ENCODE results near the gene SNX9. TPM values are rescaled to one million over a fixed set of nuclear protein-coding genes. Genes with fewer than 3 reads are reported as not detected.

SNX9 gene
- total and polyA plus RNA-seq, 3 donors from 2014 or later, result 26.0 to 32.6 (median 30.1) TPM

DNA sequence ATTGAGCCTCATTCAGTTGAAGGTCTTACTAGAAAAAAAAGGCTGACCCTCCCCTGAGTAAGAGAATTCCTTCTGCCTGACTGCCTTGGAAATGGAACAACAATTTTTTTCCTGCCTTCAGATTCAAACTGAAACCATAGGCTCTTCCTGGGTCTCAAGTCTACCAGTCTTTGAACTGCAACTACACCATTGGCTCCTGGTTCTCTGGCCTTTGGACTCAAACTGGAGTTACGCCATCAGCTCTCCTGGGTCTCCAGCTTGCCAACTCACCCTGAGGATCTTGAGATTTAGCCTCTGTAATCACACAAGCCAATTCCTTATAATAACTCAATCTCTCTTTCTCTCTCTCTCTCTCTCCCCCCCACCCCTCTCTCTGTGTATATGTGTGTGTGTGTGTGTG is 36.0 kb upstream of the SNX9 start:
- no peak for TF ChIP-seq CTCF (IDR thresholded peaks at IDR 0.05)
- TF ChIP-seq POLR2A (IDR thresholded peaks at IDR 0.05), result no peak
- no peaks in the 10 kb centered on the region for H3K9me3 ChIP-seq
- H3K27ac ChIP-seq, result no peak overlapping the region
- intact Hi-C loops (cut with DNase I; ENCODE audit: low total_unique reads), result no loop called here
- 93 to 100% methylated on average over 1 of the region's 1 CpG for WGBS, 2 donors
- no peaks in the 10 kb centered on the region for H3K4me1 ChIP-seq
- DNase-seq, result no peak
- no peak overlapping the region for H3K4me3 ChIP-seq
- no peaks in the 10 kb centered on the region for H3K36me3 ChIP-seq (ENCODE audit: low read depth, missing control alignments)
- H3K27me3 ChIP-seq, result no peaks in the 10 kb centered on the region

- H3K27ac ChIP-seq, result no peak overlapping the region
- WGBS, 2 donors, result 89 to 94% methylated on average over 1 of the region's 1 CpG
- H3K36me3 ChIP-seq (ENCODE audit: low read depth, missing control alignments), result no peaks in the 10 kb centered on the region
- TF ChIP-seq CTCF (IDR thresholded peaks at IDR 0.05), result no peak
- TF ChIP-seq POLR2A (IDR thresholded peaks at IDR 0.05), result no peak
- no peak overlapping the region for H3K4me3 ChIP-seq
- DNase-seq, result no peak
- H3K9me3 ChIP-seq, result no peaks in the 10 kb centered on the region
- no peaks in the 10 kb centered on the region for H3K4me1 ChIP-seq
- intact Hi-C loops (cut with DNase I; ENCODE audit: low total_unique reads), result no loop called here
- no peaks in the 10 kb centered on the region for H3K27me3 ChIP-seq
These were observed 34.9 kb upstream of the SNX9 start for GRCh38 chr6:157788180-157788579.

GRCh38 chr6:157789297-157789696 is 33.7 kb upstream of the SNX9 start:
- Histone ChIP-seq H3K9me3 (no peaks in the 10 kb centered on the region), H3K4me3 (peak overlapping the region in 1 of 2 donors; percentile 12), H3K27ac (no peak overlapping the region), H3K36me3 (ENCODE audit: low read depth, missing control alignments) (no peaks in the 10 kb centered on the region), H3K4me1 (no peaks in the 10 kb centered on the region), H3K27me3 (no peaks in the 10 kb centered on the region)
- no peak for DNase-seq
- TF ChIP-seq POLR2A (IDR thresholded peaks at IDR 0.05) (no peak), CTCF (IDR thresholded peaks at IDR 0.05) (no peak)
- intact Hi-C loops (cut with DNase I; ENCODE audit: low total_unique reads), result no loop called here
- 67 to 75% methylated on average over 3 of the region's 3 CpGs for WGBS, 2 donors

DNA sequence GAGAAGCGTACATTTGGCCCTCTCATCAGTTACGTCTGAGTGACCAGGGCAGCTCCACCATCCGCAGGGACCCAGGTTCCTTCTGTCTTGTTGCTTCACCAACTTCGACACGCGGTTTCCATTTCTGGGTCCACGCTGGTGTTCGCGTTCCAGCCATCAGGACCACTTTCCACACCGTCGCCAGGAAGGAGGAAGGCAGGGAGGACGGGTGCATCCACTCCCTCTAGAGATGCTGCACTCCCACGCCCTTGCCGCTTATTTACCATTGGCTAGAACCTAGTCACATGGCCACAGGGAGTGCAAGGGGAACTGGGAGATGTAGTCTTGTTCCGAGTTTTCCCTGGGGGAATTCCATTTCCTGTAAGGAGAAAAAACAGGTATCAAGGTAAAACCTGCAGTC is 33.2 kb upstream of the SNX9 start:
- Histone ChIP-seq H3K36me3 (ENCODE audit: low read depth, missing control alignments) (no peaks in the 10 kb centered on the region), H3K27ac (no peak overlapping the region), H3K4me3 (peak overlapping the region in 1 of 2 donors; percentile 12), H3K9me3 (no peaks in the 10 kb centered on the region), H3K4me1 (no peaks in the 10 kb centered on the region), H3K27me3 (no peaks in the 10 kb centered on the region)
- 69 to 75% methylated on average over 15 of the region's 15 CpGs for WGBS, 2 donors
- intact Hi-C loops (cut with DNase I; ENCODE audit: low total_unique reads), result no loop called here
- TF ChIP-seq POLR2A (IDR thresholded peaks at IDR 0.05), result no peak
- no peak for TF ChIP-seq CTCF (IDR thresholded peaks at IDR 0.05)
- DNase-seq, result peak; percentile 73

- WGBS, 2 donors, result 51 to 60% methylated on average over 4 of the region's 4 CpGs
- Histone ChIP-seq H3K36me3 (ENCODE audit: low read depth, missing control alignments) (no peaks in the 10 kb centered on the region), H3K27ac (no peak overlapping the region), H3K4me3 (no peak overlapping the region), H3K27me3 (no peaks in the 10 kb centered on the region), H3K9me3 (no peaks in the 10 kb centered on the region), H3K4me1 (no peaks in the 10 kb centered on the region)
- TF ChIP-seq CTCF (IDR thresholded peaks at IDR 0.05) (no peak), POLR2A (IDR thresholded peaks at IDR 0.05) (no peak)
- DNase-seq, result no peak
- intact Hi-C loops (cut with DNase I; ENCODE audit: low total_unique reads), result no loop called here
These were observed 32.4 kb upstream of the SNX9 start for GRCh38 chr6:157790548-157791160.
